Activated naive CD8-positive, alpha-beta T cell treated with anti-CD3 and anti-CD28 coated beads, Interleukin-2, amount 10 ng/mL, durations not matched to agents 7 days and 5 days (primary cell): ENCODE data around the gene RELA. TPM values are rescaled to one million over a fixed set of nuclear protein-coding genes. Genes with fewer than 3 reads are reported as not detected.

Source experiments
- ATAC-seq: fragments of 150-1000 bp; cut with Tn5 transposase; one replicate; pipeline ENCODE4 v1.10.0; 2021; ENCODE audit warnings: low read depth, moderate library complexity
- POLR2A ChIA-PET: fragments of 350-600 bp; sonication (Branson Sonifier 250); formaldehyde crosslinking; loops from one replicate; lab custom pipeline; 2021; ENCODE audit warnings: antibody characterized with exemption; lab: Charles Lee
- DNase-seq: peaks from one replicate; pipeline ENCODE4 v3.0.0; 2021
- H3K27ac Mint-ChIP-seq: one replicate; pipeline ENCODE4 v1.8.0; 2022; ENCODE audit warnings: mild to moderate bottlenecking, mixed read lengths
- H3K27me3 Mint-ChIP-seq: one replicate; pipeline ENCODE4 v1.8.0; 2022; ENCODE audit warnings: mild to moderate bottlenecking, moderate library complexity, mixed read lengths
- H3K36me3 Mint-ChIP-seq: one replicate; pipeline ENCODE4 v1.8.0; 2021; ENCODE audit warnings: mild to moderate bottlenecking, mixed read lengths
- H3K4me1 Mint-ChIP-seq: one replicate; pipeline ENCODE4 v1.8.0; 2021; ENCODE audit warnings: mixed read lengths
- H3K4me3 Mint-ChIP-seq: one replicate; pipeline ENCODE4 v1.8.0; 2022; ENCODE audit warnings: mild to moderate bottlenecking, moderate library complexity, mixed read lengths
- H3K9me3 Mint-ChIP-seq: one replicate; pipeline ENCODE4 v1.8.0; 2021; ENCODE audit warnings: mixed read lengths
- total RNA-seq, 2 experiments: library from RNA; stranded (reverse); gene quantifications; one replicate each; pipeline ENCODE4 v1.2.3, GENCODE V29; 2021

The RELA gene
- total RNA-seq, 2 experiments from 2014 or later = 112 to 117 TPM

GRCh38 chr11:65650547-65651338 is 12.0 kb downstream of the RELA start:
- DNase-seq (peak; percentile 37), ATAC-seq (no peak)
- Mint-ChIP-seq H3K27me3 (no peaks in the 10 kb centered on the region), H3K36me3 (peaks cover 14% of the 10 kb centered on the region), H3K27ac (no peak overlapping the region), H3K4me1 (peaks cover 28% of the 10 kb centered on the region), H3K4me3 (no peak overlapping the region), H3K9me3 (no peaks in the 10 kb centered on the region)
- POLR2A ChIA-PET = interaction anchor here (8.8 kb wide), 1 partner anchor 10 kb away, joined by 182 read pairs; the partner anchor contains the start of gene SIPA1

- Mint-ChIP-seq H3K27me3 (no peaks in the 10 kb centered on the region), H3K4me3 (no peak overlapping the region), H3K4me1 (peaks cover 25% of the 10 kb centered on the region), H3K9me3 (no peaks in the 10 kb centered on the region), H3K27ac (no peak overlapping the region), H3K36me3 (peaks cover 11% of the 10 kb centered on the region)
- POLR2A ChIA-PET = interaction anchor here (1.2 to 8.8 kb wide), 2 partner anchors 9 to 23 kb away, joined by 3 to 182 read pairs; partner anchors contain the start of gene SIPA1
- DNase-seq (peak; percentile 34), ATAC-seq (no peak)
Observed at GRCh38 chr11:65649656-65650546, 12.8 kb downstream of the RELA start.

- Mint-ChIP-seq H3K27ac (no peak overlapping the region), H3K27me3 (no peaks in the 10 kb centered on the region), H3K4me3 (no peak overlapping the region), H3K36me3 (peaks cover 8% of the 10 kb centered on the region), H3K4me1 (peaks cover 26% of the 10 kb centered on the region), H3K9me3 (no peaks in the 10 kb centered on the region)
- ATAC-seq (no peak), DNase-seq (no peak)
- POLR2A ChIA-PET = interaction anchor here (1.2 to 8.8 kb wide), 2 partner anchors 8 to 23 kb away, joined by 3 to 182 read pairs; partner anchors contain the start of gene SIPA1
Observed at GRCh38 chr11:65648997-65649493, 13.7 kb downstream of the RELA start.

- no peak overlapping the region for H3K27ac Mint-ChIP-seq
- ATAC-seq (no peak), DNase-seq (no peak)
- POLR2A ChIA-PET = interaction anchor here (0.6 kb wide), 1 partner anchor 213 kb away, joined by 4 read pairs; the partner anchor contains the start of gene MUS81
- peaks cover 22% of the 10 kb centered on the region for H3K4me1 Mint-ChIP-seq
- no peaks in the 10 kb centered on the region for H3K9me3 Mint-ChIP-seq
- H3K36me3 Mint-ChIP-seq = peaks cover 10% of the 10 kb centered on the region
- no peak overlapping the region for H3K4me3 Mint-ChIP-seq
- no peaks in the 10 kb centered on the region for H3K27me3 Mint-ChIP-seq
Observed at GRCh38 chr11:65646958-65647701, 15.6 kb downstream of the RELA start.

GRCh38 chr11:65646288-65646957 is 16.3 kb downstream of the RELA start:
- H3K4me1 Mint-ChIP-seq = peaks cover 20% of the 10 kb centered on the region
- DNase-seq = no peak
- peaks cover 15% of the 10 kb centered on the region for H3K36me3 Mint-ChIP-seq
- H3K4me3 Mint-ChIP-seq = no peak overlapping the region
- no peak overlapping the region for H3K27ac Mint-ChIP-seq
- H3K9me3 Mint-ChIP-seq = no peaks in the 10 kb centered on the region
- no peaks in the 10 kb centered on the region for H3K27me3 Mint-ChIP-seq
- POLR2A ChIA-PET = no interaction called here
- ATAC-seq = no peak

GRCh38 chr11:65645710-65646109 is 17.0 kb downstream of the RELA start:
- Mint-ChIP-seq H3K4me1 (peaks cover 20% of the 10 kb centered on the region), H3K4me3 (no peak overlapping the region), H3K36me3 (peaks cover 15% of the 10 kb centered on the region), H3K9me3 (no peaks in the 10 kb centered on the region), H3K27ac (no peak overlapping the region), H3K27me3 (no peaks in the 10 kb centered on the region)
- POLR2A ChIA-PET = interaction anchor here (1.3 to 9.3 kb wide), 2 partner anchors 7 to 12 kb away, joined by 3 to 182 read pairs; no protein-coding TSS in a partner anchor
- DNase-seq = no peak
- ATAC-seq = no peak

- Mint-ChIP-seq H3K4me1 (peaks cover 24% of the 10 kb centered on the region), H3K36me3 (peaks cover 20% of the 10 kb centered on the region), H3K9me3 (no peaks in the 10 kb centered on the region), H3K27ac (no peak overlapping the region), H3K4me3 (no peak overlapping the region), H3K27me3 (no peaks in the 10 kb centered on the region)
- no peak for DNase-seq
- no peak for ATAC-seq
- POLR2A ChIA-PET = interaction anchor here (1.3 to 9.3 kb wide), 2 partner anchors 7 to 13 kb away, joined by 3 to 182 read pairs; no protein-coding TSS in a partner anchor
Observed at GRCh38 chr11:65644837-65645236, 17.9 kb downstream of the RELA start.

GRCh38 chr11:65643971-65644370 is 18.7 kb downstream of the RELA start:
- no peaks in the 10 kb centered on the region for H3K9me3 Mint-ChIP-seq
- H3K4me3 Mint-ChIP-seq = no peak overlapping the region
- peaks cover 31% of the 10 kb centered on the region for H3K4me1 Mint-ChIP-seq
- ATAC-seq (no peak), DNase-seq (no peak)
- peaks cover 18% of the 10 kb centered on the region for H3K36me3 Mint-ChIP-seq
- POLR2A ChIA-PET = interaction anchor here (9.3 kb wide), 1 partner anchor 8 kb away, joined by 182 read pairs; no protein-coding TSS in a partner anchor
- peak overlapping the region; percentile 74 for H3K27ac Mint-ChIP-seq
- no peaks in the 10 kb centered on the region for H3K27me3 Mint-ChIP-seq

- peak overlapping the region; percentile 89 for H3K27ac Mint-ChIP-seq
- H3K27me3 Mint-ChIP-seq = no peaks in the 10 kb centered on the region
- ATAC-seq (no peak), DNase-seq (no peak)
- POLR2A ChIA-PET = interaction anchor here (9.3 kb wide), 1 partner anchor 10 kb away, joined by 182 read pairs; no protein-coding TSS in a partner anchor
- H3K4me3 Mint-ChIP-seq = peak overlapping the region; percentile 92
- H3K9me3 Mint-ChIP-seq = no peaks in the 10 kb centered on the region
- peaks cover 19% of the 10 kb centered on the region for H3K36me3 Mint-ChIP-seq
- peaks cover 37% of the 10 kb centered on the region for H3K4me1 Mint-ChIP-seq
Observed at GRCh38 chr11:65642014-65642671, 20.6 kb downstream of the RELA start.

- H3K27me3 Mint-ChIP-seq = no peaks in the 10 kb centered on the region
- POLR2A ChIA-PET = interaction anchor here (9.3 kb wide), 1 partner anchor 11 kb away, joined by 182 read pairs; no protein-coding TSS in a partner anchor
- H3K27ac Mint-ChIP-seq = peak overlapping the region; percentile 89
- no peak for DNase-seq
- peak overlapping the region; percentile 92 for H3K4me3 Mint-ChIP-seq
- no peaks in the 10 kb centered on the region for H3K9me3 Mint-ChIP-seq
- peaks cover 21% of the 10 kb centered on the region for H3K36me3 Mint-ChIP-seq
- peaks cover 37% of the 10 kb centered on the region for H3K4me1 Mint-ChIP-seq
- ATAC-seq = no peak
Observed at GRCh38 chr11:65641297-65642013, 21.3 kb downstream of the RELA start.
